ENCODE measurements around the gene HTR3B.

DNA sequence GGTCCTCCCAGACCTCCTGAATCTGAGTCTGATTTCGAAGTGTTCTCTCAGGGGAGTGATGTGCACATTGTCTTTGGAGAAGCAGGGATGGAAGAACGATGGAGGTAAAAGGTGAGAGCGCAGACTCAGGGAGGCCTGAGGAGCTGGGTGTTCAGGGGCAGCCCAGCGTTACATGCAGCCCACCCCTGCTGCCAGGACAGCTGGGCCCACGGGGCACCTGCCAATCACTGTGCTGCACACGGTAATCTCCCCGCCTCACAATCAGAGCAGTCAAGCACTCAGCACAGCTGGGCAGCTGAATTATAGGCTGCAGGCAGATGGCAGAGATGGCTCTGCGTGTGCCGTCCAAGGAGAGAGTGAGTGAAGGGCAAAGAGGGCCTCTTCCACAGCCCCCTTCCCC lies 52.4 kb downstream of the HTR3B start:
- TF ChIP-seq POLR2AphosphoS5 (IDR thresholded peaks at IDR 0.05): no peak
- TF ChIP-seq, protein P1, sequence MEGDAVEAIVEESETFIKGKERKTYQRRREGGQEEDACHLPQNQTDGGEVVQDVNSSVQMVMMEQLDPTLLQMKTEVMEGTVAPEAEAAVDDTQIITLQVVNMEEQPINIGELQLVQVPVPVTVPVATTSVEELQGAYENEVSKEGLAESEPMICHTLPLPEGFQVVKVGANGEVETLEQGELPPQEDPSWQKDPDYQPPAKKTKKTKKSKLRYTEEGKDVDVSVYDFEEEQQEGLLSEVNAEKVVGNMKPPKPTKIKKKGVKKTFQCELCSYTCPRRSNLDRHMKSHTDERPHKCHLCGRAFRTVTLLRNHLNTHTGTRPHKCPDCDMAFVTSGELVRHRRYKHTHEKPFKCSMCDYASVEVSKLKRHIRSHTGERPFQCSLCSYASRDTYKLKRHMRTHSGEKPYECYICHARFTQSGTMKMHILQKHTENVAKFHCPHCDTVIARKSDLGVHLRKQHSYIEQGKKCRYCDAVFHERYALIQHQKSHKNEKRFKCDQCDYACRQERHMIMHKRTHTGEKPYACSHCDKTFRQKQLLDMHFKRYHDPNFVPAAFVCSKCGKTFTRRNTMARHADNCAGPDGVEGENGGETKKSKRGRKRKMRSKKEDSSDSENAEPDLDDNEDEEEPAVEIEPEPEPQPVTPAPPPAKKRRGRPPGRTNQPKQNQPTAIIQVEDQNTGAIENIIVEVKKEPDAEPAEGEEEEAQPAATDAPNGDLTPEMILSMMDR (IDR thresholded peaks at IDR 0.05): no peak
